SU-DHL-6 (cell line): ENCODE data around the gene SEM1.

Experiments used
- H2AFZ ChIP-seq: fragments of 200-600 bp; sonication (generic); 2 replicates; pipeline ENCODE4 v1.6.1; 2014; ENCODE audit warnings: low read depth, mild to moderate bottlenecking, moderate library complexity, mixed read lengths, antibody characterized with exemption, low read length; ENCODE audit not compliant: severe bottlenecking
- H3F3A ChIP-seq: fragments of 200-600 bp; shearing (Covaris generic); 2 replicates; pipeline ENCODE4 v1.6.0; 2016; ENCODE audit warnings: antibody characterized with exemption, mild to moderate bottlenecking; ENCODE audit not compliant: insufficient read depth
- H3K27ac ChIP-seq: fragments of 200-600 bp; sonication (generic); 2 replicates; pipeline ENCODE4 v1.5.1; 2016; ENCODE audit warnings: low read depth, mild to moderate bottlenecking, low read length, moderate library complexity, mixed read lengths
- H3K27me3 ChIP-seq: fragments of 200-600 bp; sonication (generic), shearing (Covaris generic); 2 replicates; pipeline ENCODE4 v1.6.0; 2014; ENCODE audit warnings: mild to moderate bottlenecking, low read length
- H3K36me3 ChIP-seq: fragments of 200-600 bp; sonication (generic); 2 replicates; pipeline ENCODE4 v1.6.1; 2014; ENCODE audit warnings: mild to moderate bottlenecking, low read length, mixed read lengths
- H3K4me2 ChIP-seq: fragments of 300-600, 200-600 bp; shearing (Covaris generic), sonication (generic); 2 replicates; pipeline ENCODE4 v1.6.0; 2014; ENCODE audit warnings: low read length, low read depth, mild to moderate bottlenecking; ENCODE audit not compliant: poor library complexity, severe bottlenecking
- H3K4me3 ChIP-seq: fragments of 200-600 bp; sonication (generic); 2 replicates; pipeline ENCODE4 v1.5.1; 2014; ENCODE audit warnings: antibody characterized with exemption, low read length, mild to moderate bottlenecking, mixed read lengths; ENCODE audit not compliant: insufficient read depth, poor library complexity, severe bottlenecking
- H3K79me2 ChIP-seq: fragments of 200-600 bp; sonication (generic); 2 replicates; pipeline ENCODE4 v1.6.1; 2014; ENCODE audit warnings: mild to moderate bottlenecking, low read length, moderate library complexity; ENCODE audit not compliant: insufficient read depth
- H3K9ac ChIP-seq: fragments of 200-600 bp; sonication (generic); 2 replicates; pipeline ENCODE4 v1.7.0; 2014; ENCODE audit warnings: mild to moderate bottlenecking, low read length
- H3K9me2 ChIP-seq: fragments of 200-600 bp; sonication (generic); replicated peaks from 2 replicates; pipeline ENCODE4 v1.6.1; 2014; ENCODE audit warnings: low read length; ENCODE audit not compliant: insufficient read depth
- H3K9me3 ChIP-seq: fragments of 200-600 bp; sonication (generic); 2 replicates; pipeline ENCODE4 v1.6.1; 2014; ENCODE audit warnings: low read length, mixed read lengths; ENCODE audit not compliant: insufficient read depth
- H4K20me1 ChIP-seq: fragments of 200-600 bp; sonication (generic); 2 replicates; pipeline ENCODE4 v1.6.1; 2014; ENCODE audit warnings: low read depth, mild to moderate bottlenecking, antibody characterized with exemption, low read length, moderate library complexity, mixed read lengths
- CTCF ChIP-seq: fragments of 200-600 bp; sonication (generic); IDR thresholded peaks from one replicate; pipeline ENCODE4 v1.5.1; 2017; ENCODE audit warnings: antibody characterized with exemption, mild to moderate bottlenecking, low read length, moderate library complexity; ENCODE audit not compliant: insufficient read depth, poor library complexity, severe bottlenecking
- EZH2phosphoT487 ChIP-seq: fragments of 200-600 bp; sonication (generic), shearing (Covaris generic); conservative IDR thresholded peaks from 2 replicates; pipeline ENCODE4 v1.6.1; 2018; ENCODE audit warnings: mild to moderate bottlenecking, antibody characterized with exemption, low read length, moderate library complexity, mixed read lengths

SEM1 gene

GRCh38 chr7:96739609-96740008 is 30.0 kb upstream of the SEM1 start:
- Histone ChIP-seq H3F3A (no peaks in the 10 kb centered on the region), H3K9me3 (no peaks in the 10 kb centered on the region)

GRCh38 chr7:96739167-96739566 is 29.5 kb upstream of the SEM1 start:
- no peak overlapping the region for H2AFZ ChIP-seq
- H3K79me2 ChIP-seq = no peaks in the 10 kb centered on the region
- H3K9me2 ChIP-seq = no peaks in the 10 kb centered on the region
- no peak overlapping the region for H3K27ac ChIP-seq
- no peaks in the 10 kb centered on the region for H3K27me3 ChIP-seq
- H3K4me2 ChIP-seq = no peak overlapping the region
- H3F3A ChIP-seq = no peaks in the 10 kb centered on the region
- H3K36me3 ChIP-seq = no peaks in the 10 kb centered on the region
- H3K4me3 ChIP-seq = no peak overlapping the region
- H4K20me1 ChIP-seq = no peaks in the 10 kb centered on the region
- no peaks in the 10 kb centered on the region for H3K9me3 ChIP-seq
- TF ChIP-seq EZH2phosphoT487 (no peak), CTCF (no peak)
- H3K9ac ChIP-seq = no peak overlapping the region

More at GRCh38 chr7:96739609-96740008, 30.0 kb upstream of the SEM1 start:
- Histone ChIP-seq H3K9ac (no peak overlapping the region), H3K36me3 (no peaks in the 10 kb centered on the region), H4K20me1 (no peaks in the 10 kb centered on the region), H3K27me3 (no peaks in the 10 kb centered on the region), H3K4me3 (no peak overlapping the region), H2AFZ (no peak overlapping the region), H3K9me2 (no peaks in the 10 kb centered on the region), H3K27ac (no peak overlapping the region), H3K4me2 (no peak overlapping the region), H3K79me2 (no peaks in the 10 kb centered on the region)
- TF ChIP-seq CTCF (no peak), EZH2phosphoT487 (no peak)

GRCh38 chr7:96738705-96739104 is 29.1 kb upstream of the SEM1 start:
- no peaks in the 10 kb centered on the region for H3K9me2 ChIP-seq

More at GRCh38 chr7:96738705-96739104, 29.1 kb upstream of the SEM1 start:
- no peaks in the 10 kb centered on the region for H3K79me2 ChIP-seq
- H3K4me2 ChIP-seq = no peak overlapping the region
- TF ChIP-seq EZH2phosphoT487 (no peak), CTCF (no peak)
- no peaks in the 10 kb centered on the region for H3F3A ChIP-seq
- H3K36me3 ChIP-seq = no peaks in the 10 kb centered on the region
- H2AFZ ChIP-seq = no peak overlapping the region
- H3K9me3 ChIP-seq = no peaks in the 10 kb centered on the region
- no peak overlapping the region for H3K27ac ChIP-seq
- H3K27me3 ChIP-seq = no peaks in the 10 kb centered on the region
- no peak overlapping the region for H3K4me3 ChIP-seq
- no peaks in the 10 kb centered on the region for H4K20me1 ChIP-seq
- no peak overlapping the region for H3K9ac ChIP-seq
